ENCODE results near the gene S100A14. TPM values are rescaled to one million over a fixed set of nuclear protein-coding genes. Genes with fewer than 3 reads are reported as not detected.

The S100A14 gene
- total and polyA plus RNA-seq, 2 of the 13 experiments (the other 11 are each of a cell fraction or from before 2014, with no cell fraction given): 1.4 to 7.7 TPM

DNA sequence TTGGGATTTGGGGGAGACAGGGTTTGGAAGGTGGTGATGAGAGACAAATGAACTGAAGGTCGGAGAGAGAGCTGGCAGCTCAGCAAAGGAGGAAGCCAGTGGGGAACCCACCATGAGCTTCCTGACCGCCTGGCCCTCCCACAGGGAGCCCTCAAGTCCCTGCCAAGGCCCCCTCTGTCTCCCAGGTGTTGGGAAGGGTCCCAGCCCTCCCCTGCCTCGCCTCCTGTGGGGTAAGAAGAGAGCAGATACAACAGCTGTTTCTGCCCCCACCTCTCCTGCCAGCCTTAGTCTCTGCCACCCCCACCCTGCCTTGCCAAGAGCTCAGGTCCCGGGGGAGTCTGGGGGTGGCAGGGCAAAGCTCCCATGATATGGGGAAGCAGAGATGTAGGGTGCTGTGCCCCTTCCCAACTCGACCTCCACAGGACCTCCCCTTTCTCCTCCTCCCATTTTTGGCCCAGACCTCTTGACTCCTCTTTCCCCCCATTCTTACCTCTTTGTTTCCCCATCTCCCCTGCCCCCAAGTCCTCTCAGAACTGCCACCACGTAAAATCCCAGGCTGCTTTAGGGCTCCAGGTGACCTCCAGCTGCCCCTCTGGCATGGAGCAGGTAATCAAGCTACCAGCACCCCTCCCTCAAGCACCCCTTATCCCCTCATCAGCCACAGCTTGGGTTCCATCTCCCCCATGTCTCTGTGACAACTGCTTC, 12.7 kb upstream of the S100A14 start (continued):
- TF ChIP-seq ZBTB43 (CRISPR knock-in tag; conservative IDR thresholded peaks at IDR 0.05) (no peak), ZNF235 (CRISPR knock-in tag; IDR thresholded peaks at IDR 0.05; ENCODE audit: borderline replicate concordance) (no peak), MAFG (CRISPR knock-in tag; IDR thresholded peaks at IDR 0.05) (no peak), TGIF2 (CRISPR knock-in tag; IDR thresholded peaks at IDR 0.05) (no peak), SAFB2 (CRISPR knock-in tag; IDR thresholded peaks at IDR 0.05; ENCODE audit: borderline replicate concordance, low read depth) (no peak), NR1H2 (CRISPR knock-in tag; IDR thresholded peaks at IDR 0.05; ENCODE audit: borderline replicate concordance, low read depth) (no peak), ZNF253 (CRISPR knock-in tag; IDR thresholded peaks at IDR 0.05; ENCODE audit: borderline replicate concordance) (no peak), CBX5 (CRISPR knock-in tag; IDR thresholded peaks at IDR 0.05; ENCODE audit: borderline replicate concordance) (no peak), NKX3-1 (CRISPR knock-in tag; IDR thresholded peaks at IDR 0.05) (no peak), HOMEZ (CRISPR knock-in tag; IDR thresholded peaks at IDR 0.05; ENCODE audit: low read depth) (no peak), ADNP (CRISPR knock-in tag; IDR thresholded peaks at IDR 0.05) (no peak), ZBTB44 (CRISPR knock-in tag; IDR thresholded peaks at IDR 0.05) (no peak), KDM3A (CRISPR knock-in tag; IDR thresholded peaks at IDR 0.05; ENCODE audit: low read depth) (no peak), ZNF460 (CRISPR knock-in tag; IDR thresholded peaks at IDR 0.05; ENCODE audit: borderline replicate concordance) (no peak)
- TF ChIP-seq, protein P1, sequence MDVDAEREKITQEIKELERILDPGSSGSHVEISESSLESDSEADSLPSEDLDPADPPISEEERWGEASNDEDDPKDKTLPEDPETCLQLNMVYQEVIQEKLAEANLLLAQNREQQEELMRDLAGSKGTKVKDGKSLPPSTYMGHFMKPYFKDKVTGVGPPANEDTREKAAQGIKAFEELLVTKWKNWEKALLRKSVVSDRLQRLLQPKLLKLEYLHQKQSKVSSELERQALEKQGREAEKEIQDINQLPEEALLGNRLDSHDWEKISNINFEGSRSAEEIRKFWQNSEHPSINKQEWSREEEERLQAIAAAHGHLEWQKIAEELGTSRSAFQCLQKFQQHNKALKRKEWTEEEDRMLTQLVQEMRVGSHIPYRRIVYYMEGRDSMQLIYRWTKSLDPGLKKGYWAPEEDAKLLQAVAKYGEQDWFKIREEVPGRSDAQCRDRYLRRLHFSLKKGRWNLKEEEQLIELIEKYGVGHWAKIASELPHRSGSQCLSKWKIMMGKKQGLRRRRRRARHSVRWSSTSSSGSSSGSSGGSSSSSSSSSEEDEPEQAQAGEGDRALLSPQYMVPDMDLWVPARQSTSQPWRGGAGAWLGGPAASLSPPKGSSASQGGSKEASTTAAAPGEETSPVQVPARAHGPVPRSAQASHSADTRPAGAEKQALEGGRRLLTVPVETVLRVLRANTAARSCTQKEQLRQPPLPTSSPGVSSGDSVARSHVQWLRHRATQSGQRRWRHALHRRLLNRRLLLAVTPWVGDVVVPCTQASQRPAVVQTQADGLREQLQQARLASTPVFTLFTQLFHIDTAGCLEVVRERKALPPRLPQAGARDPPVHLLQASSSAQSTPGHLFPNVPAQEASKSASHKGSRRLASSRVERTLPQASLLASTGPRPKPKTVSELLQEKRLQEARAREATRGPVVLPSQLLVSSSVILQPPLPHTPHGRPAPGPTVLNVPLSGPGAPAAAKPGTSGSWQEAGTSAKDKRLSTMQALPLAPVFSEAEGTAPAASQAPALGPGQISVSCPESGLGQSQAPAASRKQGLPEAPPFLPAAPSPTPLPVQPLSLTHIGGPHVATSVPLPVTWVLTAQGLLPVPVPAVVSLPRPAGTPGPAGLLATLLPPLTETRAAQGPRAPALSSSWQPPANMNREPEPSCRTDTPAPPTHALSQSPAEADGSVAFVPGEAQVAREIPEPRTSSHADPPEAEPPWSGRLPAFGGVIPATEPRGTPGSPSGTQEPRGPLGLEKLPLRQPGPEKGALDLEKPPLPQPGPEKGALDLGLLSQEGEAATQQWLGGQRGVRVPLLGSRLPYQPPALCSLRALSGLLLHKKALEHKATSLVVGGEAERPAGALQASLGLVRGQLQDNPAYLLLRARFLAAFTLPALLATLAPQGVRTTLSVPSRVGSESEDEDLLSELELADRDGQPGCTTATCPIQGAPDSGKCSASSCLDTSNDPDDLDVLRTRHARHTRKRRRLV (CRISPR knock-in tag; IDR thresholded peaks at IDR 0.05): no peak
- TF ChIP-seq, protein P2, sequence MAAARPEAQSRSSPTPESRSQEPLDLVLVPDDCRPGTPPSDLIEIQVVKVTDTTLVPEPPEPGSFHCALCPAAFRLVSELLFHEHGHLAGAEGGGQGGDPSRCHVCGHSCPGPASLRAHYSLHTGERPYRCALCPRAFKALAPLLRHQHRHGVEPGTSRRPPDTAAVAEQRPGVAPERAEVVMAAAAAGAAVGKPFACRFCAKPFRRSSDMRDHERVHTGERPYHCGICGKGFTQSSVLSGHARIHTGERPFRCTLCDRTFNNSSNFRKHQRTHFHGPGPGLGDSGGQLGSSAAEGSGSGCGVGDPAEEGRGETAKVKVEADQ (CRISPR knock-in tag; IDR thresholded peaks at IDR 0.05; ENCODE audit: borderline replicate concordance): no peak

Data from HepG2 (cell line).